Smooth muscle cell (in vitro differentiated cells): Measurements from ENCODE around the gene MIA3. TPM values are rescaled to one million over a fixed set of nuclear protein-coding genes. Genes with fewer than 3 reads are reported as not detected.
"Not testable (repeated sequence)": the region's sequence is repeated elsewhere in the genome, so short reads cannot be mapped to it uniquely, and the experiment has no call there.

Experiments used
- DNase-seq: peaks from one replicate; lab custom pipeline; 2025; ENCODE audit not compliant: unreplicated experiment; lab: John Stamatoyannopoulos, UW
- H2AFZ ChIP-seq: fragments of 200-600 bp; sonication (generic); 2 replicates; pipeline ENCODE4 v1.6.0; 2016; ENCODE audit warnings: antibody characterized with exemption, low read depth, mild to moderate bottlenecking
- H3F3A ChIP-seq: fragments of 200-600 bp; sonication (generic); 2 replicates; pipeline ENCODE4 v1.6.0; 2017; ENCODE audit warnings: antibody characterized with exemption, low read depth
- H3K27ac ChIP-seq: fragments of 200-600 bp; sonication (generic); 2 replicates; pipeline ENCODE4 v1.5.1; 2016; ENCODE audit warnings: low read depth, mild to moderate bottlenecking
- H3K27me3 ChIP-seq: fragments of 200-600 bp; sonication (generic); 2 replicates; pipeline ENCODE4 v1.6.1; 2016; ENCODE audit warnings: low read depth, mild to moderate bottlenecking
- H3K36me3 ChIP-seq: fragments of 200-600 bp; sonication (generic); 2 replicates; pipeline ENCODE4 v1.5.1; 2016; ENCODE audit warnings: low read depth
- H3K4me1 ChIP-seq: fragments of 200-600 bp; sonication (generic); 2 replicates; pipeline ENCODE4 v1.5.1; 2016; ENCODE audit warnings: low read depth
- H3K4me2 ChIP-seq: fragments of 200-600 bp; sonication (generic); 2 replicates; pipeline ENCODE4 v1.6.0; 2016; ENCODE audit warnings: mild to moderate bottlenecking
- H3K4me3 ChIP-seq: fragments of 200-600 bp; sonication (generic); 2 replicates; pipeline ENCODE4 v1.5.1; 2016; ENCODE audit warnings: mild to moderate bottlenecking
- H3K79me2 ChIP-seq: fragments of 200-600 bp; sonication (generic); 2 replicates; pipeline ENCODE4 v1.6.0; 2016; ENCODE audit warnings: low read depth, mild to moderate bottlenecking
- H3K9ac ChIP-seq: fragments of 200-600 bp; sonication (generic); 2 replicates; pipeline ENCODE4 v1.6.0; 2016; ENCODE audit warnings: low read depth
- H3K9me3 ChIP-seq: fragments of 200-600 bp; sonication (generic); replicated peaks from 2 replicates; pipeline ENCODE4 v1.5.1; 2016; ENCODE audit warnings: low read depth
- H4K20me1 ChIP-seq: fragments of 200-600 bp; sonication (generic); 2 replicates; pipeline ENCODE4 v1.6.0; 2016; ENCODE audit warnings: low read depth
- WGBS: methylation state at CpG from one replicate; pipeline ENCODE4 v1.1.7; 2016; ENCODE audit warnings: low lambda C conversion rate; 5-methylcytosine and 5-hydroxymethylcytosine counted together
- polyA plus RNA-seq: library from polyadenylated mRNA; unstranded; fragments of >200 nt; fragmentation: Nextera tagmentation; extraction: Ambion mirVana; gene quantifications from 2 replicates; pipeline ENCODE4 v1.2.1, GENCODE V29; 2016
- total RNA-seq: library from RNA; depleted of rRNA; stranded (reverse); fragments of >200 nt; gene quantifications from 2 replicates; pipeline ENCODE4 v1.2.3, GENCODE V29; 2014
- TF ChIP-seq, protein P1 (sequence below): fragments of 200-600 bp; sonication (generic); IDR thresholded peaks from 2 replicates; pipeline ENCODE4 v1.5.1; 2017; ENCODE audit warnings: borderline replicate concordance, mild to moderate bottlenecking, antibody characterized with exemption; ENCODE audit not compliant: insufficient read depth, poor library complexity, severe bottlenecking

Gene MIA3
- total and polyA plus RNA-seq, 2 experiments from 2014 or later = 56.8 to 64.0 TPM

DNA sequence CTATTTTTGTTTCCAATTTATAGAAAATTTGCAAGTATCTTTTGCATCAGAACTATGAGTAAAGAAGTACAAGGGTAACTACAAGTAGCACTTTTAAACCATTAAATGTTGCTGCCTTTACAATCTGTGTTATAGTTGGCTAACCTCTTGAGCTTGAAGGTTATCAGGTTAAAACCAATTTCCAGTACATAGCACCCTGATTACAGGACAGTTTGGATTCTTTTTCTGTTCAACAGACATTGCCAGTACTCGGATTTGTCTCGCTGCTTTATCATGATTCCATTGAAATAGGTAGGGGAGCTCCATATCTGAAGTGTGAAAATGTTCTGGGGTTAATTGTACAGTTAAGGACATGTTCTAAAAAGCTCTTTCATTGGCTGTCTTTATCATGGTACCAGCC is 40.0 kb downstream of the MIA3 start:
- TF ChIP-seq, protein P1, sequence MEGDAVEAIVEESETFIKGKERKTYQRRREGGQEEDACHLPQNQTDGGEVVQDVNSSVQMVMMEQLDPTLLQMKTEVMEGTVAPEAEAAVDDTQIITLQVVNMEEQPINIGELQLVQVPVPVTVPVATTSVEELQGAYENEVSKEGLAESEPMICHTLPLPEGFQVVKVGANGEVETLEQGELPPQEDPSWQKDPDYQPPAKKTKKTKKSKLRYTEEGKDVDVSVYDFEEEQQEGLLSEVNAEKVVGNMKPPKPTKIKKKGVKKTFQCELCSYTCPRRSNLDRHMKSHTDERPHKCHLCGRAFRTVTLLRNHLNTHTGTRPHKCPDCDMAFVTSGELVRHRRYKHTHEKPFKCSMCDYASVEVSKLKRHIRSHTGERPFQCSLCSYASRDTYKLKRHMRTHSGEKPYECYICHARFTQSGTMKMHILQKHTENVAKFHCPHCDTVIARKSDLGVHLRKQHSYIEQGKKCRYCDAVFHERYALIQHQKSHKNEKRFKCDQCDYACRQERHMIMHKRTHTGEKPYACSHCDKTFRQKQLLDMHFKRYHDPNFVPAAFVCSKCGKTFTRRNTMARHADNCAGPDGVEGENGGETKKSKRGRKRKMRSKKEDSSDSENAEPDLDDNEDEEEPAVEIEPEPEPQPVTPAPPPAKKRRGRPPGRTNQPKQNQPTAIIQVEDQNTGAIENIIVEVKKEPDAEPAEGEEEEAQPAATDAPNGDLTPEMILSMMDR = no peak
- 98% methylated on average over 2 of the region's 2 CpGs for WGBS
- no peaks in the 10 kb centered on the region for H3K27me3 ChIP-seq
- no peak overlapping the region for H3K9ac ChIP-seq
- H3K36me3 ChIP-seq = peaks cover 63% of the 10 kb centered on the region
- H3F3A ChIP-seq = peaks cover 3% of the 10 kb centered on the region
- H3K27ac ChIP-seq = no peak overlapping the region
- H3K4me2 ChIP-seq = no peak overlapping the region
- no peak overlapping the region for H3K4me3 ChIP-seq
- H2AFZ ChIP-seq = no peak overlapping the region
- no peaks in the 10 kb centered on the region for H3K4me1 ChIP-seq
- no peaks in the 10 kb centered on the region for H3K79me2 ChIP-seq
- H3K9me3 ChIP-seq = no peaks in the 10 kb centered on the region
- H4K20me1 ChIP-seq = no peaks in the 10 kb centered on the region
- DNase-seq = no peak

DNA sequence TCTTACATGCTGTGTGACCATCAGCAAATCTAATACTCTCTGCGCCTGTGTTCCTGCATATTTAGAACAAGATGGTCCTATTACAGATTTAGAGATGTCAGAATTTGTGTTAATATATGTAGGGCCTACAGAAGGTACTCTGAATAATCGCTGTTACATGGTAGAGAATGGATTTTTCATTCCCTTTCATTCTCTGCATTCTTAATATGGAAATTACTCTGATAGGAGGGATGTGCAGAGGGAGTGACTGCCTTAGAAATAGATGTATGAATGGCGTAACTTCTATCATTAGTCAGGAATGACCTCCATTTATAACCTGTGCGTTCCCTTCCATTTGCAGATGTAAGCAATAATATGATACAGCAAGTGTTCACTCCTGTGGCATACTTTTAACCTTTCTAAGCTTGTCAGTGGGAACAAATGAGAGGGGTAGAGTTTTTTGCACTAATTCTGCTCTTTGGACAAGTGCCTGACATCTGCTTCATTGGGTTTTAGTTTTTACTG is 45.6 kb downstream of the MIA3 start:
- TF ChIP-seq, protein P1 = no peak
- Histone ChIP-seq H3K9ac (no peak overlapping the region), H3K79me2 (no peaks in the 10 kb centered on the region), H3K9me3 (no peaks in the 10 kb centered on the region), H2AFZ (no peak overlapping the region), H3K4me1 (no peaks in the 10 kb centered on the region), H3K4me3 (no peak overlapping the region), H3K4me2 (no peak overlapping the region), H3K36me3 (peaks cover 62% of the 10 kb centered on the region), H3F3A (peaks cover 3% of the 10 kb centered on the region), H3K27me3 (no peaks in the 10 kb centered on the region), H3K27ac (no peak overlapping the region), H4K20me1 (peaks cover 8% of the 10 kb centered on the region)
- DNase-seq = no peak
- WGBS = 96% methylated on average over 4 of the region's 4 CpGs

DNA sequence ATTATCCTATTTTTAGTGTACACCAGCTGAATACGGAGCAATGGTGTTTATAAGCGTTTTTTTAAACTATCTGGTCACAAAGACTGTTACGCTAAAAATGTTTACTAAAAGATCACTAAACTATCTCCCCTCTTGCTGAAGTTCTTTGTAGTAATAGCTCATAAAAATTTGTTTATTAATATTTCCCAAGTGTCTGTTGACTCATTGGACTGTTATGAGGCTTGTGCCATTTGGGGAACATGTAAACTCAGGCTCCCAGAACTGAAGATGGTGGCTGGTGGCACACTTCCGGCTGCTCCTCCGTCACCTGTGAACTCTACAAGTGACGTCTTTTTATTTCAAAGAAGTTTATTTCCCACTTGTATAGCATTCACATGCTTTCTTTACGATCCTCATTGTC is 48.1 kb downstream of the MIA3 start:
- Histone ChIP-seq H3K4me2 (no peak overlapping the region), H2AFZ (no peak overlapping the region), H3K36me3 (peaks cover 45% of the 10 kb centered on the region), H3K4me1 (no peaks in the 10 kb centered on the region), H3K79me2 (no peaks in the 10 kb centered on the region), H3K27me3 (no peaks in the 10 kb centered on the region), H4K20me1 (peaks cover 8% of the 10 kb centered on the region), H3K4me3 (no peak overlapping the region), H3K27ac (peak overlapping the region; percentile 3), H3K9me3 (no peaks in the 10 kb centered on the region), H3K9ac (no peak overlapping the region), H3F3A (peaks cover 2% of the 10 kb centered on the region)
- WGBS = 84% methylated on average over 7 of the region's 7 CpGs
- no peak for DNase-seq
- TF ChIP-seq, protein P1 = no peak

DNA sequence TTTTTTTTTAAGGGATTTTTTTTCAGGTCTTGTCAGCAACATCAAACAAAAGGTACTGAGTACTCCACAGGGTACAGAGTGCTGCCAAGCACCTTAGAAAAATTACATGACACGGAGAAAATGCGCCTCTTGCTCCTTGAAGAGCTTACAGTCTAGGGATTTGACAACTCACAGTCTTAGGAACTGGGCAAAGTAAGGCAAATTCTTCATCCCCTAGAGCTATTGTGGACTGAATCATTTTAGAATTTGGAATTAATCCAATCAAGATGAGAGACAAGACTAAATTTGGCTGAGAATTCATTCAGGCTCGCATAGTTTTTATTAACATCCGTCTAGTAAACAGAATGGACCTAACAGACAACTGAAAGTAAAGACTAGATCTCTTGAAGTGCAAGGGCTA is 50.3 kb downstream of the MIA3 start:
- DNase-seq, H3F3A ChIP-seq, H3K27me3 ChIP-seq, H3K79me2 ChIP-seq, H3K4me2 ChIP-seq, H4K20me1 ChIP-seq, H3K4me3 ChIP-seq, H3K27ac ChIP-seq, H3K9me3 ChIP-seq, H3K9ac ChIP-seq, H3K4me1 ChIP-seq, H2AFZ ChIP-seq: not testable (repeated sequence)
- H3K36me3 ChIP-seq = peaks cover 28% of the 10 kb centered on the region
- WGBS = no CpG with 5 or more reads among the region's 4 CpGs

DNA sequence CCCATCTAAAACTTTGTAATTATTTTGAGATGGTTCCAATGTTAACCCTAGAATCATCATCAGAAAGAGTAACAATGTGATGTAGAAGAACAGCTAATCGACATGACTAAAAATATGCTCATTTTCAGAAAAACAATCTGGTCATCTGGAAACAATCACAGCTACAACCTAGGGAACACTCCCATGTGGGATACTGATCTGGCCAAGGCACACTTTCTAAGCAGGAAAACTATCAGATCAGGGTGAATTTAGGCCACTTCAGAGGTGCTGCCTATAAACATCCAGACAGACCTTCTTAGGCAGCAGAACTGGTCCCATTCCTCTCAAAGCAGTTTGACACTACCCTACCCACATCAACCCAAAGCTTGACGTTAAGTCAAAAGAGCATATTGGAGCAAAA is 51.2 kb downstream of the MIA3 start:
- peaks cover 21% of the 10 kb centered on the region for H3K36me3 ChIP-seq
- not testable (repeated sequence) for H3K4me2 ChIP-seq, H3K27me3 ChIP-seq, H2AFZ ChIP-seq, DNase-seq, H3K27ac ChIP-seq, H3K9me3 ChIP-seq, H3K9ac ChIP-seq, H4K20me1 ChIP-seq, H3K79me2 ChIP-seq, H3K4me1 ChIP-seq, H3F3A ChIP-seq, H3K4me3 ChIP-seq
- WGBS = 86% methylated on average over 1 of the region's 2 CpGs
